ENCODE results near the gene ANKS6. TPM values are rescaled to one million over a fixed set of nuclear protein-coding genes. Genes with fewer than 3 reads are reported as not detected.

The ANKS6 gene
- total and polyA plus RNA-seq, 2 experiments from 2014 or later, result 36.9 to 59.0 TPM

- H3K36me3 Mint-ChIP-seq (ENCODE audit: low read depth), result peaks cover 51% of the 10 kb centered on the region
- H3K9me2 ChIP-seq (ENCODE audit: insufficient read depth), result no peaks in the 10 kb centered on the region
- no peak for ATAC-seq
These were observed 45.1 kb downstream of the ANKS6 start for GRCh38 chr9:98751210-98751609.

More at GRCh38 chr9:98751210-98751609, 45.1 kb downstream of the ANKS6 start:
- H3K79me2 ChIP-seq (replicated peaks; ENCODE audit: insufficient read depth), result no peaks in the 10 kb centered on the region
- no peak overlapping the region for H3K27ac Mint-ChIP-seq
- no peaks in the 10 kb centered on the region for H3K4me1 Mint-ChIP-seq
- no peak overlapping the region for H3K4me3 ChIP-seq
- H3K4me1 ChIP-seq (ENCODE audit: insufficient read depth), result no peaks in the 10 kb centered on the region
- no peak overlapping the region for H3K4me2 ChIP-seq
- no peak overlapping the region for H3K27ac ChIP-seq (ENCODE audit: low read depth)
- no peaks in the 10 kb centered on the region for H3K27me3 Mint-ChIP-seq (ENCODE audit: insufficient read depth, low read depth, poor library complexity)
- DNase-seq (ENCODE audit: low spot score), result no peak
- H3K27me3 ChIP-seq (ENCODE audit: insufficient read depth), result no peaks in the 10 kb centered on the region
- H2AFZ ChIP-seq, result no peak overlapping the region
- H3K9me3 Mint-ChIP-seq, result no peaks in the 10 kb centered on the region
- H3K36me3 ChIP-seq (ENCODE audit: insufficient read depth), result peaks cover 10% of the 10 kb centered on the region
- H3K4me3 Mint-ChIP-seq, result no peak overlapping the region
- H3F3A ChIP-seq (replicated peaks; ENCODE audit: low read depth), result no peaks in the 10 kb centered on the region
- TF ChIP-seq, protein P1, sequence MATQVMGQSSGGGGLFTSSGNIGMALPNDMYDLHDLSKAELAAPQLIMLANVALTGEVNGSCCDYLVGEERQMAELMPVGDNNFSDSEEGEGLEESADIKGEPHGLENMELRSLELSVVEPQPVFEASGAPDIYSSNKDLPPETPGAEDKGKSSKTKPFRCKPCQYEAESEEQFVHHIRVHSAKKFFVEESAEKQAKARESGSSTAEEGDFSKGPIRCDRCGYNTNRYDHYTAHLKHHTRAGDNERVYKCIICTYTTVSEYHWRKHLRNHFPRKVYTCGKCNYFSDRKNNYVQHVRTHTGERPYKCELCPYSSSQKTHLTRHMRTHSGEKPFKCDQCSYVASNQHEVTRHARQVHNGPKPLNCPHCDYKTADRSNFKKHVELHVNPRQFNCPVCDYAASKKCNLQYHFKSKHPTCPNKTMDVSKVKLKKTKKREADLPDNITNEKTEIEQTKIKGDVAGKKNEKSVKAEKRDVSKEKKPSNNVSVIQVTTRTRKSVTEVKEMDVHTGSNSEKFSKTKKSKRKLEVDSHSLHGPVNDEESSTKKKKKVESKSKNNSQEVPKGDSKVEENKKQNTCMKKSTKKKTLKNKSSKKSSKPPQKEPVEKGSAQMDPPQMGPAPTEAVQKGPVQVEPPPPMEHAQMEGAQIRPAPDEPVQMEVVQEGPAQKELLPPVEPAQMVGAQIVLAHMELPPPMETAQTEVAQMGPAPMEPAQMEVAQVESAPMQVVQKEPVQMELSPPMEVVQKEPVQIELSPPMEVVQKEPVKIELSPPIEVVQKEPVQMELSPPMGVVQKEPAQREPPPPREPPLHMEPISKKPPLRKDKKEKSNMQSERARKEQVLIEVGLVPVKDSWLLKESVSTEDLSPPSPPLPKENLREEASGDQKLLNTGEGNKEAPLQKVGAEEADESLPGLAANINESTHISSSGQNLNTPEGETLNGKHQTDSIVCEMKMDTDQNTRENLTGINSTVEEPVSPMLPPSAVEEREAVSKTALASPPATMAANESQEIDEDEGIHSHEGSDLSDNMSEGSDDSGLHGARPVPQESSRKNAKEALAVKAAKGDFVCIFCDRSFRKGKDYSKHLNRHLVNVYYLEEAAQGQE (IDR thresholded peaks at IDR 0.05; ENCODE audit: unreplicated experiment), result no peak
- TF ChIP-seq STAT1 (IDR thresholded peaks at IDR 0.05; ENCODE audit: unreplicated experiment), result no peak
- TF ChIP-seq NANOG (IDR thresholded peaks at IDR 0.05; ENCODE audit: borderline replicate concordance), result no peak
- no peak for TF ChIP-seq ZNF114 (CRISPR knock-in tag; IDR thresholded peaks at IDR 0.05)
- TF ChIP-seq POLR2AphosphoS5 (IDR thresholded peaks at IDR 0.05; ENCODE audit: low read depth), result no peak
- TF ChIP-seq ZNF331 (CRISPR knock-in tag; IDR thresholded peaks at IDR 0.05; ENCODE audit: low read depth), result no peak
- no peak for TF ChIP-seq JUNB (IDR thresholded peaks at IDR 0.05; ENCODE audit: unreplicated experiment)
- TF ChIP-seq EZH2phosphoT487 (IDR thresholded peaks at IDR 0.05; ENCODE audit: unreplicated experiment), result no peak
- TF ChIP-seq ZNF462 (CRISPR knock-in tag; IDR thresholded peaks at IDR 0.05), result no peak
- TF ChIP-seq EZH2 (IDR thresholded peaks at IDR 0.05; ENCODE audit: low read depth, unreplicated experiment), result no peak
- TF ChIP-seq CREB1 (CRISPR knock-in tag; IDR thresholded peaks at IDR 0.05; ENCODE audit: low read depth), result no peak
- no peak for TF ChIP-seq ETS1 (IDR thresholded peaks at IDR 0.05)
- TF ChIP-seq CTCF (conservative IDR thresholded peaks at IDR 0.05; ENCODE audit: low read depth in 2 of 2), result no peak
- H4K20me1 ChIP-seq (replicated peaks; ENCODE audit: insufficient read depth), result no peaks in the 10 kb centered on the region
